CD4-positive, CD25-positive, alpha-beta regulatory T cell (primary cell): Measurements from ENCODE around the gene MAP2K3. TPM values are rescaled to one million over a fixed set of nuclear protein-coding genes. Genes with fewer than 3 reads are reported as not detected.

Experiments used
- ATAC-seq, 2 donors: fragments of 150-1000 bp; cut with Tn5 transposase; one replicate each; pipeline ENCODE4 v1.10.0; 2021; ENCODE audit warnings: low read depth in 2 of 2, moderate number of reproducible peaks in 2 of 2, moderate library complexity in 1 of 2
- DNase-seq, 3 donors: peaks; one replicate each; pipeline versions ENCODE4 v3.0.0 to v3.0.0-alpha.2; 2012 to 2022; ENCODE audit warnings: mixed read lengths in 1 of 3
- H3K27ac ChIP-seq: one replicate; pipeline ENCODE4 v1.7.0; 2013; ENCODE audit warnings: mild to moderate bottlenecking, low read length; ENCODE audit not compliant: insufficient read depth, poor library complexity, severe bottlenecking
- H3K27me3 ChIP-seq: one replicate; pipeline ENCODE4 v1.7.0; 2013; ENCODE audit warnings: low read length; ENCODE audit not compliant: control insufficient read depth, insufficient read depth
- H3K36me3 ChIP-seq: one replicate; pipeline ENCODE4 v1.7.0; 2013; ENCODE audit warnings: mild to moderate bottlenecking, low read length, moderate library complexity; ENCODE audit not compliant: control insufficient read depth, insufficient read depth
- H3K4me1 ChIP-seq: 2 replicates; pipeline ENCODE4 v1.7.0; 2013; ENCODE audit warnings: mild to moderate bottlenecking, low read length; ENCODE audit not compliant: insufficient read depth, control insufficient read depth, poor library complexity, severe bottlenecking
- H3K4me3 ChIP-seq: one replicate; pipeline ENCODE4 v1.7.0; 2013; ENCODE audit warnings: low read depth, mild to moderate bottlenecking, low read length, moderate library complexity
- H3K9me3 ChIP-seq, 2 experiments: 1 replicate in 1 of 2; 2 replicates in 1 of 2; pipeline ENCODE4 v1.7.0; 2013; ENCODE audit warnings: low read length in 2 of 2, mild to moderate bottlenecking in 1 of 2, moderate library complexity in 1 of 2; ENCODE audit not compliant: control insufficient read depth in 2 of 2
- H3K27ac Mint-ChIP-seq, 3 donors: one replicate each; pipeline ENCODE4 v1.8.0; 2020 to 2022; ENCODE audit warnings: mild to moderate bottlenecking in 3 of 3, mixed read lengths in 3 of 3, moderate library complexity in 2 of 3
- H3K27me3 Mint-ChIP-seq: one replicate; pipeline ENCODE4 v1.8.0; 2022; ENCODE audit warnings: mild to moderate bottlenecking, mixed read lengths
- H3K36me3 Mint-ChIP-seq: one replicate; pipeline ENCODE4 v1.8.0; 2020; ENCODE audit warnings: mixed read lengths
- H3K4me1 Mint-ChIP-seq, 4 donors: one replicate each; pipeline ENCODE4 v1.8.0; 2020 to 2022; ENCODE audit warnings: mixed read lengths in 4 of 4, mild to moderate bottlenecking in 1 of 4
- H3K4me3 Mint-ChIP-seq, 4 donors: one replicate each; pipeline ENCODE4 v1.8.0; 2020 to 2022; ENCODE audit warnings: mild to moderate bottlenecking in 4 of 4, mixed read lengths in 4 of 4, moderate library complexity in 3 of 4
- H3K9me3 Mint-ChIP-seq, 7 donors: one replicate each; pipeline ENCODE4 v1.8.0; 2020 to 2022; ENCODE audit warnings: mixed read lengths in 7 of 7, mild to moderate bottlenecking in 3 of 7, moderate library complexity in 2 of 7
- polyA plus RNA-seq, 4 donors: library from polyadenylated mRNA; unstranded; fragments of 300-500 nt; fragmentation: Illumina TruSeq; gene quantifications; one replicate each; pipeline ENCODE4 v1.2.3, GENCODE V29; 2021
- total RNA-seq: library from RNA; stranded (reverse); gene quantifications from one replicate; pipeline ENCODE4 v1.2.3, GENCODE V29; 2022

The MAP2K3 gene
- total and polyA plus RNA-seq, 5 donors from 2014 or later = 63.4 to 71.9 (median 70.6) TPM

DNA sequence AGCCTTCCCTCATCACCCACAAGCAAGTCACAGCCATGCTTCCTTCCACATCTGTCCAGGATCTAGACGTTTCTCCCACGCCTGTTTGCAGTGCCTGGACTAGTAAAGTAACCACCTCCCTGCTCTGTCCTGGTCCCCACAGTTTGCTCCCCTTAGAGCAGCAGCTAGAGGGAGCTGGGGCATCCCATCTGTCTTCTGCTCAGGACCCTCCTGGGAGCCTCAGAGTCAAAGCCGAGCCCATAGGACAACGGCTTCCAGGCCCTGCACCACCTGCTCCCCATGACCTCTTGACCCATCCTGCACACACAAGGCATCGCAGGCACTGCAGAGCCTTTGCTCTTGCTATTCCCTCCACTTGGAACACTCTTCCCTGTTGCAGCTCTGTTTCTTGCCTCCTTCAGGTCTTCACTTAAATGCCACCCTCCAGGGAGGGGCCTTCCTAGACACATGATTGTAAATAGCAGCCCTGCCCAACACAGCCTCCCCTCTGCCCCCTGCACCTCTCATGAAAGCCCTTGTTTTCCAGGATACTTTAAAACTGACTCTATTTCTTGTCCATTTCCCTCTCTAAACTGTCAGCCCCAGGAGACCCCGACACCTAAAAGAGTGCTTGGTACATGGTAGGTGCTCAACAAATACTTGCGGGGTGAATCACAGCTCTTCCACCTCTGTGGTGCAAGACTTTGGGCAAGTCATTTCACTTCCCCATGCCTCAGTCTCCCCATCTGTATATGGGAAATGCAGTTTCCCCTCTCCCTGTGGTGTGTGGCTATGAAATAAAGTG is 34.4 kb upstream of the MAP2K3 start:
- H3K4me3 ChIP-seq = no peak overlapping the region

GRCh38 chr17:21250854-21251253 is 33.7 kb upstream of the MAP2K3 start:
- peaks cover 9% of the 10 kb centered on the region for H3K27me3 Mint-ChIP-seq
- H3K4me3 Mint-ChIP-seq = peak overlapping the region; percentile 26 to 86 (median 47)
- Histone ChIP-seq H3K4me1 (peaks cover 35% of the 10 kb centered on the region), H3K4me3 (no peak overlapping the region), H3K36me3 (no peaks in the 10 kb centered on the region), H3K27ac (no peak overlapping the region), H3K9me3 (no peaks in the 10 kb centered on the region), H3K27me3 (no peaks in the 10 kb centered on the region)
- no peaks in the 10 kb centered on the region for H3K9me3 Mint-ChIP-seq
- no peak for ATAC-seq
- H3K36me3 Mint-ChIP-seq = peaks cover 4% of the 10 kb centered on the region
- peaks cover 14 to 65% (median 42%) of the 10 kb centered on the region in 4 donors for H3K4me1 Mint-ChIP-seq
- DNase-seq = no peak
- H3K27ac Mint-ChIP-seq = peak overlapping the region; percentile 5 to 47 (median 28)

More for the DNA sequence above, 34.4 kb upstream of the MAP2K3 start:
- Mint-ChIP-seq H3K4me1 (peaks cover 14 to 73% (median 45%) of the 10 kb centered on the region in 4 donors), H3K4me3 (peak overlapping the region in 3 of 4 donors; percentile 11 to 86 (median 53)), H3K36me3 (peaks cover 4% of the 10 kb centered on the region), H3K27ac (peak overlapping the region; percentile 5 to 74 (median 47)), H3K9me3 (no peaks in the 10 kb centered on the region), H3K27me3 (peaks cover 9% of the 10 kb centered on the region)
- H3K4me1 ChIP-seq = peaks cover 35% of the 10 kb centered on the region
- DNase-seq (no peak), ATAC-seq (no peak)
- no peaks in the 10 kb centered on the region for H3K9me3 ChIP-seq
- H3K36me3 ChIP-seq = no peaks in the 10 kb centered on the region
- H3K27ac ChIP-seq = no peak overlapping the region
- no peaks in the 10 kb centered on the region for H3K27me3 ChIP-seq

GRCh38 chr17:21251337-21252010 is 33.0 kb upstream of the MAP2K3 start:
- H3K4me1 Mint-ChIP-seq = peaks cover 14 to 61% (median 39%) of the 10 kb centered on the region in 4 donors
- H3K27ac Mint-ChIP-seq = peak overlapping the region in 2 of 3 donors; percentile 52 to 87
- peak overlapping the region; percentile 88 to 93 (median 90) for H3K4me3 Mint-ChIP-seq
- Histone ChIP-seq H3K27me3 (no peaks in the 10 kb centered on the region), H3K9me3 (no peaks in the 10 kb centered on the region), H3K27ac (peak overlapping the region; percentile 1), H3K36me3 (no peaks in the 10 kb centered on the region), H3K4me3 (no peak overlapping the region), H3K4me1 (peaks cover 35% of the 10 kb centered on the region)
- DNase-seq = no peak
- H3K27me3 Mint-ChIP-seq = peaks cover 9% of the 10 kb centered on the region
- H3K9me3 Mint-ChIP-seq = no peaks in the 10 kb centered on the region
- peaks cover 4% of the 10 kb centered on the region for H3K36me3 Mint-ChIP-seq
- ATAC-seq = no peak

GRCh38 chr17:21252289-21252795 is 32.2 kb upstream of the MAP2K3 start:
- H3K9me3 ChIP-seq = no peaks in the 10 kb centered on the region
- no peaks in the 10 kb centered on the region for H3K9me3 Mint-ChIP-seq
- peak overlapping the region; percentile 66 for H3K4me3 ChIP-seq
- no peaks in the 10 kb centered on the region for H3K36me3 ChIP-seq
- peaks cover 4% of the 10 kb centered on the region for H3K36me3 Mint-ChIP-seq
- H3K27me3 ChIP-seq = no peaks in the 10 kb centered on the region
- H3K27ac Mint-ChIP-seq = peak overlapping the region; percentile 52 to 88 (median 87)
- DNase-seq (no peak), ATAC-seq (no peak)
- peak overlapping the region; percentile 33 for H3K27ac ChIP-seq
- peak overlapping the region; percentile 88 to 93 (median 90) for H3K4me3 Mint-ChIP-seq
- H3K4me1 ChIP-seq = peaks cover 35% of the 10 kb centered on the region
- peaks cover 9% of the 10 kb centered on the region for H3K27me3 Mint-ChIP-seq
- H3K4me1 Mint-ChIP-seq = peaks cover 14 to 60% (median 38%) of the 10 kb centered on the region in 4 donors

DNA sequence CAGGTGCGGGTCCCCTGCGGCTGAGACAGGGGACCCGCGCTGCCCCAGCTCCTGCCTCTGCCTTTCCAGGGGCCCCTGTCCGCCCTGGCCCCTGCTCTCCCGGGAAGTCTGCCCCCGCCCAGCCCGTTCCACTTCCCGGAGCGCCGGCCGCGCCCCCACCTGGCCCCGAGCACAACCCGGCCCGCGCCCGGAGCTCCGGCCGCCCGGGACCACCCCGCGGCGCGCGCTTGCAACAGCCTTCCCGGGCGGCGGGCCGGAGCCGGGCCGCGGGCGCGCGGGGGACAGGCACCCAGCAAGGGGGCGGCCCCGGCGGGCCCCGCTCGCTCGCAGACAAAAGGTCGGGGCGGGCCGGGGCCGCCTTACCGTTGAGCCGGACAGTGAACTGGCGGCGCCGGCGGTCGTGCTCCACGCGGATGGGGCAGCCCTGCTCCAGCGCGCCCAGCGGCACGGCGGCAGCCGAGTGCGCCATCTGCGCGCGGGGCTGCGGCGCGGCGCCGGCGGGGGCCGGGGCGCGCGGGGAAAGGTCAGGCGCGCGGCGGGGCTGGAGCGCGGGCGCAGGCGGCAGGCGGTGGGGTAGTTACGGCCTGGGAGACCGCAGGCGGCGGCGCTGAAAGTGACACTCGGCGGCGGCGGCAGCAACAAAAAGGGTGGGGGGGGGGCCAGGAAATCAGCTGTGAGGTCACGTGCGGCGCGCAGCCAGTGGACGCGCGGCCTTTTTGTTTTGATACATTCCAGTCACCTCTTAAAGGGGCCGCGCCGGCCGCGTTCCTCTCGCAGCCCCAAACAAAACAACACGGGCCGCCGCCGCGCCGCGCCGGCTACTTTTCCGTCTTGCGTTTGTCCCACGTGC is 31.5 kb upstream of the MAP2K3 start, which contains the start of gene NATD1:
NATD1 (minus strand) TSS at position 615 of the 850 bp plus-strand sequence; CDS start at position 469, 146 bp downstream.
- Mint-ChIP-seq H3K9me3 (peaks cover 0 to 2% (median 0%) of the 10 kb centered on the region in 7 donors), H3K36me3 (peaks cover 4% of the 10 kb centered on the region), H3K4me1 (peaks cover 16 to 58% (median 37%) of the 10 kb centered on the region in 4 donors), H3K27me3 (peaks cover 9% of the 10 kb centered on the region), H3K27ac (peak within 1 kb of the TSS; percentile 93 to 99 (median 94)), H3K4me3 (peak within 1 kb of the TSS; percentile 92 to 99 (median 96))
- H3K4me3 ChIP-seq = peak within 1 kb of the TSS; percentile 82
- H3K27ac ChIP-seq = peak within 1 kb of the TSS; percentile 68
- H3K9me3 ChIP-seq = no peaks in the 10 kb centered on the region
- H3K4me1 ChIP-seq = peaks cover 35% of the 10 kb centered on the region
- H3K27me3 ChIP-seq = no peaks in the 10 kb centered on the region
- H3K36me3 ChIP-seq = no peaks in the 10 kb centered on the region
- DNase-seq (peak; percentile 75 to 93 (median 80)), ATAC-seq (peak; percentile 84 to 86)

DNA sequence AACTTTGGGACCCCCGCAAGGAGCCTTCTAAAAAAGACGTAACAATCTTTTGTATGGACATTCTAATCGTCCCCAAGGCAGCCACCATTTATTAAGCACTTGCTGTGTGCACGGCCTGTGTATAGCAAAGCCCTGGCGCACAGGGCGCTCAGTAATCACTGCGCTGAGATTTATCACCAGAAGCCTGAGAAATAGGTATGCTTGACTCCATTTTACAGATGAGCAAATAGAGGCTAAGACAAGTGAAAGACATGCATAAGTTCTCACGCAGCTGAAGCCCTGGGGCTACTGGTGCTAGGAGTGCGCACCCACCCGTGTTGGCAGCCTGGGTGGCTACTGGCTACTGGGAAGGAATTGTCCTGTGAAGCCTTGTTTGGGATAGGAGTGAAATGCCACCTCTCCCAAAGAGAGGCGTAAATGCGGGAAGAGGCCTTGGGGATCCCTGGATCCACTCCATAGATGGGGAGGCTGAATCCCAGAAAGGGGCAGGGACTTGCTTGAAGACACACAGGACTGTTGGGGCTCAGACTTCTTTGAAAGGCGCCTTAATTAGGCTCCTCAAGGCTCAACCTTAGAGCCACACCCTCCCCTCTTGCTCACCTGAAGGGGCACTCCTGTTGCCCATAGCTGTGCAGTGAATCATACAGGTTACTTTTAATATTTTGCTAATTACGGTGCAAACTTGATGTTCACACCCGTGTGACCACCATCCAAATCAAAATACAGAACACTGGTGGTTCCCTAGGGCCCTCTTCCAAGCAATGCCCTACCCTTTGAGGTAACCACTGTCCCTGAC is 30.7 kb upstream of the MAP2K3 start:
- Histone ChIP-seq H3K36me3 (no peaks in the 10 kb centered on the region), H3K4me3 (peak overlapping the region; percentile 82), H3K27ac (peak overlapping the region; percentile 68), H3K27me3 (no peaks in the 10 kb centered on the region), H3K4me1 (peaks cover 35% of the 10 kb centered on the region), H3K9me3 (no peaks in the 10 kb centered on the region)
- H3K9me3 Mint-ChIP-seq = peaks cover 0 to 2% (median 0%) of the 10 kb centered on the region in 7 donors
- peak overlapping the region; percentile 93 to 99 (median 94) for H3K27ac Mint-ChIP-seq
- no peak for DNase-seq
- H3K27me3 Mint-ChIP-seq = peaks cover 9% of the 10 kb centered on the region
- peaks cover 20 to 58% (median 34%) of the 10 kb centered on the region in 4 donors for H3K4me1 Mint-ChIP-seq
- peak; percentile 13 to 15 for ATAC-seq
- H3K4me3 Mint-ChIP-seq = peak overlapping the region; percentile 92 to 99 (median 96)
- peaks cover 4% of the 10 kb centered on the region for H3K36me3 Mint-ChIP-seq
